GM12892 (cell line): ENCODE data around the gene MGAT4A. TPM values are rescaled to one million over a fixed set of nuclear protein-coding genes. Genes with fewer than 3 reads are reported as not detected.

Experiments
- DNase-seq: peaks from one replicate; pipeline ENCODE4 v3.0.0; 2011; ENCODE audit not compliant: insufficient read length
- FAIRE-seq: peaks from 2 replicates; lab custom pipeline; 2011; peaks lifted over from hg19 to GRCh38; lab: Jason Lieb, UNC
- POLR2A ChIP-seq: IDR thresholded peaks from 2 replicates; pipeline ENCODE4 v1.6.1; 2011; ENCODE audit warnings: low read depth, low read length, control low read depth
- POLR2AphosphoS5 ChIP-seq: IDR thresholded peaks from 2 replicates; pipeline ENCODE4 v1.6.1; 2011; ENCODE audit warnings: low read depth, low read length, control low read depth
- TAF1 ChIP-seq: IDR thresholded peaks from 2 replicates; pipeline ENCODE4 v1.6.1; 2011; ENCODE audit warnings: low read depth, mild to moderate bottlenecking, control low read depth, low read length, borderline replicate concordance
- polyA plus RNA-seq: library from polyadenylated mRNA; unstranded; fragments of >200 nt; gene quantifications from one replicate; pipeline ENCODE4 v1.2.1, GENCODE V29; 2012; ENCODE audit warnings: missing spikeins, inconsistent platforms; ENCODE audit not compliant: missing spikeins

The MGAT4A gene
- 20.5 TPM for polyA plus RNA-seq

GRCh38 chr2:98731041-98731893 is at the start of gene MGAT4A:
MGAT4A (minus strand) TSS chr2:98731132; CDS start chr2:98726332, 4,800 bp downstream.
- DNase-seq (peak; percentile 64), FAIRE-seq (no peak)
- peak; percentile 69; the same call in 1 of the 2 replicates for TF ChIP-seq POLR2A
- TF ChIP-seq POLR2AphosphoS5: no peak
- 0 out of 2 replicates have a peak, but pooled peaks have one; percentile 20 for TF ChIP-seq TAF1

GRCh38 chr2:98778741-98779483 is 48.0 kb upstream of the MGAT4A start:
- FAIRE-seq: no peak
- TF ChIP-seq POLR2A (no peak), TAF1 (no peak), POLR2AphosphoS5 (no peak)
- no peak for DNase-seq

GRCh38 chr2:98778151-98778550 is 47.2 kb upstream of the MGAT4A start:
- FAIRE-seq: no peak
- no peak for DNase-seq
- no peak for TF ChIP-seq POLR2AphosphoS5
- no peak for TF ChIP-seq TAF1
- no peak for TF ChIP-seq POLR2A

- FAIRE-seq (no peak), DNase-seq (no peak)
- TF ChIP-seq TAF1 (no peak), POLR2A (no peak), POLR2AphosphoS5 (no peak)
These were observed 46.8 kb upstream of the MGAT4A start for GRCh38 chr2:98777710-98778109.

- FAIRE-seq: no peak
These were observed 46.1 kb upstream of the MGAT4A start for GRCh38 chr2:98777076-98777475.

GRCh38 chr2:98776136-98776535 is 45.2 kb upstream of the MGAT4A start:
- FAIRE-seq (no peak), DNase-seq (no peak)
- no peak for TF ChIP-seq TAF1
- TF ChIP-seq POLR2A: no peak
- TF ChIP-seq POLR2AphosphoS5: no peak

More at GRCh38 chr2:98777076-98777475, 46.1 kb upstream of the MGAT4A start:
- TF ChIP-seq POLR2A (no peak), TAF1 (no peak), POLR2AphosphoS5 (no peak)
- DNase-seq: no peak

GRCh38 chr2:98775146-98775986 is 44.4 kb upstream of the MGAT4A start:
- FAIRE-seq: no peak
- DNase-seq: no peak
- TF ChIP-seq TAF1 (no peak), POLR2AphosphoS5 (no peak), POLR2A (no peak)

- no peak for TF ChIP-seq POLR2AphosphoS5
- TF ChIP-seq TAF1: no peak
- TF ChIP-seq POLR2A: no peak
- FAIRE-seq (no peak), DNase-seq (no peak)
These were observed 43.0 kb upstream of the MGAT4A start for GRCh38 chr2:98773907-98774306.

- no peak for TF ChIP-seq POLR2AphosphoS5
- TF ChIP-seq TAF1: no peak
- TF ChIP-seq POLR2A: no peak
- FAIRE-seq (no peak), DNase-seq (no peak)
These were observed 42.2 kb upstream of the MGAT4A start for GRCh38 chr2:98773169-98773568.

GRCh38 chr2:98772536-98772935 is 41.6 kb upstream of the MGAT4A start:
- DNase-seq (no peak), FAIRE-seq (no peak)
- no peak for TF ChIP-seq TAF1
- no peak for TF ChIP-seq POLR2AphosphoS5
- no peak for TF ChIP-seq POLR2A

GRCh38 chr2:98771721-98772524 is 41.0 kb upstream of the MGAT4A start:
- FAIRE-seq: peak; percentile 89
- TF ChIP-seq TAF1: peak; percentile 55; the same call in 1 of the 2 replicates
- TF ChIP-seq POLR2AphosphoS5: peak; percentile 28; the same call in 1 of the 2 replicates
- TF ChIP-seq POLR2A: peak; percentile 53; the same call in 1 of the 2 replicates
- peak; percentile 41 for DNase-seq
